ENCODE data around the gene MRPL34. TPM values are rescaled to one million over a fixed set of nuclear protein-coding genes. Genes with fewer than 3 reads are reported as not detected.

MRPL34 gene
- total RNA-seq, 4 donors from 2014 or later: 145 to 369 (median 249) TPM

DNA sequence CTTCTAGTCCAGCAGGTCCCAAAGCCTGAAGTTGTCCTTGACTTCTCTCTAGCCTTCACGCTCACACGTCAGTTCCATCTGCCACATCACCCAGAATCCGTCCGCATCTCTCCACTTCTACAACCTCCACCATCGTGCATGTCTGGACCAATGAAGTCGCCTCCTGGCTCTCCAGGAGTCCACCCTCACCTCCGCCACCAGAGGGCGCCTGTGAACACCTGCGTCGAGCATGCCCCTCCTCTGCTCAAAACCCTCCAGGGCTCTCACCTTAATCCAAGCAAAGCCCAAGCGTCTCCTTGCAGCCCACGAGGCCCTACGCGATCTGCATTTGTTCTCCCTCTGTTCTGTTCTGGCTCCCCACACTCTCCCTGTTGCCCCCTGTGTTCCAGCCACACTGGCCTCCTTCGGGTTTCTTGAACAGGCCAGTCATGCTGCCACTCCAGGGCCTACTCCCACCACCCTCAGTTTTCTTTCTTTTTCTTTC is 44.8 kb upstream of the MRPL34 start:
- no peaks in the 10 kb centered on the region for H3K27me3 ChIP-seq
- peak; percentile 57 to 77 for DNase-seq
- intact Hi-C loops (cut with DNase I; ENCODE audit: low total_unique reads) (loop anchor here (1.0 kb wide), 2 partner anchors 21 to 42 kb away; partner anchors contain the start of gene ABHD8), in situ Hi-C loops (cut with MboI; ENCODE audit: low sequenced_read_pairs in 4 of 4) (no loop called here)
- peak; percentile 92 to 98 for ATAC-seq
- H3K4me1 ChIP-seq: no peaks in the 10 kb centered on the region
- H3K27ac ChIP-seq: no peak overlapping the region
- no peak overlapping the region for H3K4me3 ChIP-seq
- no peaks in the 10 kb centered on the region for H3K36me3 ChIP-seq
- H3K9me3 ChIP-seq: no peaks in the 10 kb centered on the region
- no peak for TF ChIP-seq POLR2A (IDR thresholded peaks at IDR 0.05)
- TF ChIP-seq, protein P1, sequence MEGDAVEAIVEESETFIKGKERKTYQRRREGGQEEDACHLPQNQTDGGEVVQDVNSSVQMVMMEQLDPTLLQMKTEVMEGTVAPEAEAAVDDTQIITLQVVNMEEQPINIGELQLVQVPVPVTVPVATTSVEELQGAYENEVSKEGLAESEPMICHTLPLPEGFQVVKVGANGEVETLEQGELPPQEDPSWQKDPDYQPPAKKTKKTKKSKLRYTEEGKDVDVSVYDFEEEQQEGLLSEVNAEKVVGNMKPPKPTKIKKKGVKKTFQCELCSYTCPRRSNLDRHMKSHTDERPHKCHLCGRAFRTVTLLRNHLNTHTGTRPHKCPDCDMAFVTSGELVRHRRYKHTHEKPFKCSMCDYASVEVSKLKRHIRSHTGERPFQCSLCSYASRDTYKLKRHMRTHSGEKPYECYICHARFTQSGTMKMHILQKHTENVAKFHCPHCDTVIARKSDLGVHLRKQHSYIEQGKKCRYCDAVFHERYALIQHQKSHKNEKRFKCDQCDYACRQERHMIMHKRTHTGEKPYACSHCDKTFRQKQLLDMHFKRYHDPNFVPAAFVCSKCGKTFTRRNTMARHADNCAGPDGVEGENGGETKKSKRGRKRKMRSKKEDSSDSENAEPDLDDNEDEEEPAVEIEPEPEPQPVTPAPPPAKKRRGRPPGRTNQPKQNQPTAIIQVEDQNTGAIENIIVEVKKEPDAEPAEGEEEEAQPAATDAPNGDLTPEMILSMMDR (IDR thresholded peaks at IDR 0.05 in 4 of 5, conservative IDR thresholded peaks at IDR 0.05 in 1 of 5): peak; percentile 76 to 94 (median 88)

DNA sequence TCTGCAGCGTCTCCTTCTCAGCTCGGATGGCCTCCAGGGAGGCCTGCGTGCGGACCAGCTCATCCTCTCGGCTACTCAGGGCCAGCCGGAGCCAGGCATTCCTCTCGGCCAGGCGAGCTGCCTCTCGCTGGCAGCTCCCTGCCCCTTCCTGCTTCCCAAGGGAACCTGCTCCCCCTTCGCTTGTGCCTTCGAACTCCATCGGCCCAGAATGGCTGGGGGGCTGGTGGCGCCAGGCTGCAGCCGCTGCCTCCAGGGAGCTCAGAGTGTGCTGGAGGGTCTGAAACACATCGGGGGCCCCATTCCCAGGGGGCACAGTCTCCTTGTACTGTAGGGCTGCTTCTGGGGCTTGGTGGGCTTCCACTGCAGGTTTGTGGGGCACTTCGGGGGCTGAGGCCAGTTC is 43.1 kb upstream of the MRPL34 start:
- no peaks in the 10 kb centered on the region for H3K4me1 ChIP-seq
- H3K4me3 ChIP-seq: peak overlapping the region in 2 of 4 donors; percentile 24 to 57
- no peaks in the 10 kb centered on the region for H3K9me3 ChIP-seq
- H3K27ac ChIP-seq: peak overlapping the region in 2 of 4 donors; percentile 8 to 70
- intact Hi-C loops (cut with DNase I; ENCODE audit: low total_unique reads): no loop called here
- TF ChIP-seq POLR2A (IDR thresholded peaks at IDR 0.05): no peak
- TF ChIP-seq, protein P1 (IDR thresholded peaks at IDR 0.05 in 4 of 5, conservative IDR thresholded peaks at IDR 0.05 in 1 of 5): no peak
- DNase-seq (no peak), ATAC-seq (no peak)
- no peaks in the 10 kb centered on the region for H3K36me3 ChIP-seq
- H3K27me3 ChIP-seq: no peaks in the 10 kb centered on the region
- in situ Hi-C loops (cut with MboI; ENCODE audit: low sequenced_read_pairs in 4 of 4): no loop called here

DNA sequence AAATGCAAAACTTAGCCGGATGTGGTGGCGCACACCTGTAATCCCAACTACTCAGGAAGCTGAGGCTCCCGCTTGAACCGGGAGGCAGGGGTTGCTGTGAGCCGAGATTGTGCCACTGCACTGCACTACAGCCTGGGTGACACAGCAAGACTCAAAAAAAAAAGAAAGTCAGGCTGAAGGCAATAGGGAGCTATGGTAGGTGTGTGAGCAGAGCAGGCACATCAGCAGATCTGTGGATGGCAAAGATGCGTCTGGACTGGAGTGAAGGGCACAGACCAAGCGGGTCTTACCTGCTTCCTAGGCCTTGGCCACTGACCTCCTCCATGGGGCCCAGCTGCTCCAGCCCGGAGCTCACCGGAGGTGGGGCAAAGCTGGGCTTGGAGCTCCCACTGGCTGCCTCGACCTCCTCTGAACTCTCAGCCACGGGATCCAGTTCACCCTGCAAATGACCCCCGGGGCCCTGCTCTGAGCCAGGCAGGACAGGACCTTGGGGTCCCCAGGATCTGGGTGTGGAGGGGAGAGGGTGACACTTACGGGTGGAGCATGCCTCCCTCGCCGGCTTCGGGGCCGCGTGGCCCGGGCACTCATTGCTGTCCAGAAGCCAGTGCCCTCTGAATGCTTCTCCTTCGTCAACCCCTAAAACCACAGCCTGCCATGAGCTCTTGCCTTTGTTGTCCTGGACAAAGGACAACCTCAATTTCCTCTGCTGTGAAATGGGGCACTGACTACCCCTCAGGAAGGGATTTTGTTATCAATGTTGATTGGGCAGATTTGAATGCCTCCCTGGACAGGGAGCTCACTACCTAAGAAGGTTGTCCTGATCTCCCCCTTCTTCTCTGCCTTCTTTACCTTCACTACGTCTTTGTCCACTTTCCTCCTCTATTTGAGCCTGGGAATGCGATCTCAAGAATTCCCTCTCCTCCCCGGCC is 41.7 kb upstream of the MRPL34 start:
- Histone ChIP-seq H3K27me3 (no peaks in the 10 kb centered on the region), H3K27ac (peak overlapping the region; percentile 51 to 87 (median 74)), H3K4me1 (peaks cover 8 to 10% of the 10 kb centered on the region in 2 donors), H3K36me3 (peaks cover 0 to 4% of the 10 kb centered on the region in 2 donors), H3K9me3 (no peaks in the 10 kb centered on the region), H3K4me3 (peak overlapping the region; percentile 32 to 57 (median 42))
- intact Hi-C loops (cut with DNase I; ENCODE audit: low total_unique reads) (no loop called here), in situ Hi-C loops (cut with MboI; ENCODE audit: low sequenced_read_pairs in 4 of 4) (no loop called here)
- DNase-seq: no peak
- TF ChIP-seq, protein P1 (IDR thresholded peaks at IDR 0.05 in 4 of 5, conservative IDR thresholded peaks at IDR 0.05 in 1 of 5): no peak
- TF ChIP-seq POLR2A (IDR thresholded peaks at IDR 0.05): no peak
- ATAC-seq: no peak

DNA sequence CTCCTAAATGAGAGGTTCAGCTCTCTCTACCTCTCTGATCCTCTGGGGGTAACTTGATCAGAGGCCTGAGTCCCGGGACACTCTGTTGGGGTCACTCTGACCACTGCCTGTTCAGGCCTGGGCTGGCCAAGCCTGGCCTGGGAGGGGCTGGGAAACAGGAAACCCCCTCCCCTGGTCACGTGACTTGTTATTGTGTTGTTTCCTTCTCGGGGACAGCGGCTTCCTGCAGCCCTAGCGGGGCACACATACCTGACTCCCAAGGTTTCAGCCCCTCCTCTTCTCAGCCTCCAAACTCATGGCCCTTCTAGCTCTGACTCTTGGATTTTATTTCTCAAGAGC is 41.1 kb upstream of the MRPL34 start, which contains the start of gene USHBP1:
USHBP1 (minus strand) TSS at position 105 of the 339 bp plus-strand sequence. CDS start 446 bp downstream, outside the sequence.
- Histone ChIP-seq H3K4me3 (peak within 1 kb of the TSS; percentile 32 to 57 (median 42)), H3K27ac (peak within 1 kb of the TSS; percentile 57 to 87 (median 74)), H3K36me3 (peaks cover 0 to 9% of the 10 kb centered on the region in 2 donors), H3K27me3 (no peaks in the 10 kb centered on the region), H3K9me3 (no peaks in the 10 kb centered on the region), H3K4me1 (peaks cover 8 to 10% of the 10 kb centered on the region in 2 donors)
- intact Hi-C loops (cut with DNase I; ENCODE audit: low total_unique reads) (no loop called here), in situ Hi-C loops (cut with MboI; ENCODE audit: low sequenced_read_pairs in 4 of 4) (no loop called here)
- ATAC-seq (no peak), DNase-seq (no peak)
- TF ChIP-seq POLR2A (IDR thresholded peaks at IDR 0.05): peak; percentile 22 to 54
- TF ChIP-seq, protein P1 (IDR thresholded peaks at IDR 0.05 in 4 of 5, conservative IDR thresholded peaks at IDR 0.05 in 1 of 5): no peak
